Activated CD8-positive, alpha-beta memory T cell treated with anti-CD3 and anti-CD28 coated beads for 36 hours (primary cell): Measurements from ENCODE around the gene SND1. TPM values are rescaled to one million over a fixed set of nuclear protein-coding genes. Genes with fewer than 3 reads are reported as not detected.

Experiments used
- CTCF ChIA-PET: fragments of 350-600 bp; sonication (Branson Sonifier 250); formaldehyde crosslinking; loops from one replicate; lab custom pipeline; 2021; ENCODE audit warnings: antibody characterized with exemption; lab: Charles Lee
- POLR2A ChIA-PET: fragments of 350-600 bp; sonication (Branson Sonifier 250); formaldehyde crosslinking; loops from one replicate; lab custom pipeline; 2021; ENCODE audit warnings: antibody characterized with exemption; lab: Charles Lee
- total RNA-seq, 2 experiments: library from RNA; stranded (reverse); gene quantifications; one replicate each; pipeline ENCODE4 v1.2.3, GENCODE V29; 2021

Gene SND1
- total RNA-seq, 2 experiments from 2014 or later, result 203 to 219 TPM

DNA sequence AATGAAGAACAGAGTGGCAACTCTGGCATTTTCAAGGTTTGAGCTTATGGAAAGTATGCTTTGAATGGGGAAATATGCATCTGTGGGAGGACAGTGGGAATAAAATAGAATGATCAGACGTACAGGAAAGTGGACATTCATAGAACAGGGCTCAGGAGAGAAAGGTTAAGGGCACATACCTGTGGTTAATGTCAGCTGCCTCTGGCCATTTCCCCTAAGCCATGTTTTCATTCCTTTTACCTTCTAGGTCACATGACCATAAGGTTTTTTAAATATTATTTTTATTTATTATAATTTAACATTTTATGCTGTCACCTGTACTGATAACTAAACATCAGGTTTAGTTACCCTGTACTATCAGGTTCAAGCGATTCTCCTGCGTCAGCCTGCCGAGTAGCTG lies 326.4 kb downstream of the SND1 start:
- ChIA-PET CTCF (no interaction called here), POLR2A (no interaction called here)

DNA sequence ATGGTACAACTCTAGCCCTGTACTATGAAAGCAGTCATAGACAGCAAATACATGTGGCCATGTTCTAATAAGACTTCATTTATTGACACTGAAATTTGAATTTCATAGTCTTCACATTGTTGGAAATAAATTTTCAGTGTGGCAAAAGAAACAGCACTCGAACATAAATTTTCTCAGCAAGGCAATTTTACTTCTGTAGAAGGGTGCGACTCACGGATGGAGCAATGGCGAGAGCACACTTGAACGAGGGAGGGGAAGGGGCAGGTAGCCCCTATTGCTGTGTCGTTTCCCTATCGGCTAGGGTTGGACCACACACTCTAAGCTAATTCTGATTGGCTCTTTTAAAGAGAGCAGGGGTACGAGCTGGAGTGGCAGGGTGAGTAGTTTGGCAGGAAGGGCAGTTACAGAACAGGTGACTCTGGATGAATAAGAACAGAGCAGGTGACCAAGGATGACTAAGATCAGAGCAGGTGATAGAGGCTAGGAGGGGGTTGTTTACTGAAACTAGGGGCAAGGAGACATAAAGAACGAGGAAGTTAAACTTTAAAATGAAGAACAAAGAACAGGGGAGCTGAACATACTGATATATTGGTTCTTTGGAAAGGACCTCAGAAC lies 327.2 kb downstream of the SND1 start:
- CTCF ChIA-PET, result no interaction called here
- POLR2A ChIA-PET, result no interaction called here

DNA sequence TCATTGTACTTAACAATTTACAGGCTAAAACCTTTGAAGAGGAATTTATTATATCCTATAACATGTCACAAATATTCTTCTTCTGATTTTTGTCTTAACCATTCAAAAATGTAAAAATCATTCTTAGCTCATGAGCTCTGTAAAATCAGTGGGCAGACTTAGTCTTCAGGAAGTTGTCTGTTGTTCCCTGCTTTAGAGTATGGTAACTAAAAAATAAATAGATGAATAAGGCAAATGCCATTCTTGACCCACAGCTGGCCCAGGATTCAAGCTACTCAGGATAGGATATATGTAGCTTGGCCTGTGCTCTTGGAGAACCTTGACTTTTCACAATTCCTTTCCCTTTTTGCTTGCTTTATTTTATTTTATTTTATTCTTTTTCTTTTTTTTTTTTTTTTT lies 327.7 kb downstream of the SND1 start:
- POLR2A ChIA-PET, result no interaction called here
- CTCF ChIA-PET, result interaction anchor here (0.7 kb wide), 2 partner anchors 121 to 129 kb away, joined by 3 to 5 read pairs; no protein-coding TSS in a partner anchor

DNA sequence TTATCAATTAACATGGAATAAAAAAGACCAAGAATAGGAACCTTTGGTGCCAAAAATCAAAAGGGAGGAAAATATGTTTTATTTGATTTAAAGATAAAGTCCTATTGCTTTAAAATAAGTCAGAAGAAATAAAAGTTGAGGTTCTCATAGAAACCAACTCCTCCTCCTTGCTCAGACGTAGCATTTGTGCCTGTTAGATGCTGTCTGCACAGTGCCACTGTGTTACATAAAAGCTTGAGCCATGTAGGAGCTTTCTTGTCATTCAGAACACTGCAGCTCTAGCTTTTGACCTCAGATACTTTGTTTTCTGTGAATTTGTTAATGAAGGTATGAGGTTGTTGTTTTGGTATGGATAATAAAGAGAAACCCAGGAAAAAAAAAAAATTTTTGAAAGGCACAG lies 328.9 kb downstream of the SND1 start:
- ChIA-PET CTCF (interaction anchor here (1.0 kb wide), 1 partner anchor 229 kb away, joined by 3 read pairs; no protein-coding TSS in a partner anchor), POLR2A (interaction anchor here (0.7 kb wide), 1 partner anchor 25 kb away, joined by 3 read pairs; no protein-coding TSS in a partner anchor)

DNA sequence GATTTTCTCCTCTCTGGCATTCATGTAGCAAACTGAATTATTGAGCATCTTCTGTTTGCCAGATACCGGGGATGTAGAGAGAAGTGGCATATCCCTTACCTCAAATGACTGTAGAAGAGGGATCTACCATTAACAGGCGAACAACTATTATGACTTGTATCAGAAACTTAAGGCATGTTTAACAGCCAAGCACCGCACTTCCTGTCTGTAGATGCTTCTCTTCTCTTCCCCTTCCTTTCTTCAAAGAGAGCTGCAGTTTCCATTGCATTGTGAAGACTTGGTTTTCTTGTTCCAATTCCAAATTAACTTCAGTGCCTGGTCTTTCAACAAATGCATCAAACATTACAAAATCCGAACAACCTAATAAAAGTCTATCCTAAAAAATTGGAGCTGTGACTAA lies 330.0 kb downstream of the SND1 start:
- CTCF ChIA-PET, result interaction anchor here (1.0 kb wide), 1 partner anchor 228 kb away, joined by 3 read pairs; no protein-coding TSS in a partner anchor
- POLR2A ChIA-PET, result no interaction called here

DNA sequence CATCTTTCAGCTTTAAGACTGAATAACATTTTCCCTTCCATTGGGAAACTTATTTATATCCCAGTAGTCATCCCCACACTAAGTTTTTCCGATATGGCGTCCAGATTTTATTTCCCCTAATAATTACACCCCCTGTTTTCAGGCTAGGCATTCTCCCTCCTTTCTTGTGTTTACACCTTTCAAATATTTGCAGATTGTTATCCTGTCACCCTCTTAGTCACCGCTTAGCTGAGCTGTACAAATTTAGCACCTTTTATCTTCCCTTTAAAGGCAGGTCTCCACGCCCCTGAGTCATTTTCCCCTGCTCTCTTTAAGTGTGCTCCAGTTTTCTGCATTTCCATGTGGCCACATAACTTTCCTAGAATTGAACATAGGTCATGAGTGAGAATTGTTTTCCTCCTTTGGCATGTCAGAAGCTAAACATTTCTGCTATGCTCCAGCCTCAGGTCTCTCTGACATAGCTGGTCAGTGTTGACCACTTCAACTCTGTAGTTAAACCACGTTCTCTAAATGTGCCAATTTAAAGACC lies 331.9 kb downstream of the SND1 start:
- ChIA-PET POLR2A (no interaction called here), CTCF (no interaction called here)

DNA sequence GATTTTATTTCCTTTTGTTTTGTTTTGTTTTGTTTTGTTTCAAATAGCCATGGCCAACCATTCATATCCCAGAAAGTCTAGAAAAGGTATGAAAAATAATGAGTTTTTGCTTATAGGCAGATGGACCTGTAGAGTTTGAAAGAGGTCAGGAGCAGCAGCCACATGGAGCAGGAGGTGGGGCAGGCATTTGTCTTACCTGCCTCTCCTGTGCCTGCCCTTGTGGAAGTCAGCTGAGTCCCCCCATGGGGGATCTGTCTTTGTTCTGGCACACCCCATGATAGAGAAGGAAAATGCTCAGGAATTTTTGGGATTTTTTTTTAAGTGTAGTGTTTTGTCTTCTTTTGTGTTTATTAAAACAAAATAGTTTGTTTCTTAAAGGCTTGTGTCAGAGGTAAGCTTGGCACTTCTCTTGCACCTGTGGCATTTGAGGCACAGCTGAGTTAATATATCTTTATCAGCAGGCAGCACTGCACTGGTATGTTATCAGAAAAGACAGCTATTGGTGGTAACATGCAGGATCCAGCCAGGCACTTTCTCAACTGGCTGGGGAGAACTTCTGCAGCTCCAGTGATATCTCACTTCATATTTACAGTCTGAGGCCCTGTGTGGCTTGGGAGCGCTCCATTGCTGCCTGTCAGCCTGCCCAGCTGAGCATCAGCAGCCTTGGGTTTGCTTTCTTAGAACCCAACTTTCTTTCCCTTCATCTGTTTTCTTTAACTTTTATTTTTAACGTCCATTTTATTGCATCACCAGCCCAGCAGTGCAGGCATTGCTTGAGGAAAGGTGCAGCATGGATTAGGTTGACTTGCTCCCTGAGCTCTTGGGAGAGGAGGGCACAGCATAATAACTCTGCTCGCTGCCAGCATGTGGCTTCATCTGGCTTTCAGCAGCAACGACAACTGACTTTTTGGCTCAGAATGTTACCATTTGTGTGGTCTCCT lies 334.9 kb downstream of the SND1 start:
- CTCF ChIA-PET, result no interaction called here
- POLR2A ChIA-PET, result no interaction called here

DNA sequence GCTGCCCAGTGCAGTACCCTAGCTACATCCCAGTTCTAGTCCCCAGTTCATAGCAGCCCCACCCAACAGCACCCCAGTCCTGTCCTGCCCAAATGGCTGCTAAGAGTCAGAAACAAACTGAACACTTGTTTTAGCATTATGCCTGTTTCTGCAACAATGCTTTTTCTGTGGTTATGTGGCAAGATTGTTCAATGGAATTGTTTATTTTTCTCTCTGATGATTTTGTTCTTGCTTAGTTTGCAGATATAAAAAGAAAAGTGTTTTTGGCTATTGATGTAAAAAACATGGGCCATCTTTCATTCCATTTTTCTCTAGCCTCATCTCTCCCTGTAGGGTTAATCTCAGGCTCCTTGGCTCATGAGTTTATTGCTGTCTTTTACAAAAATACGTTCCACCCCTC lies 336.8 kb downstream of the SND1 start:
- ChIA-PET CTCF (interaction anchor here (1.1 kb wide), 1 partner anchor 37 kb away, joined by 3 read pairs; no protein-coding TSS in a partner anchor), POLR2A (no interaction called here)

DNA sequence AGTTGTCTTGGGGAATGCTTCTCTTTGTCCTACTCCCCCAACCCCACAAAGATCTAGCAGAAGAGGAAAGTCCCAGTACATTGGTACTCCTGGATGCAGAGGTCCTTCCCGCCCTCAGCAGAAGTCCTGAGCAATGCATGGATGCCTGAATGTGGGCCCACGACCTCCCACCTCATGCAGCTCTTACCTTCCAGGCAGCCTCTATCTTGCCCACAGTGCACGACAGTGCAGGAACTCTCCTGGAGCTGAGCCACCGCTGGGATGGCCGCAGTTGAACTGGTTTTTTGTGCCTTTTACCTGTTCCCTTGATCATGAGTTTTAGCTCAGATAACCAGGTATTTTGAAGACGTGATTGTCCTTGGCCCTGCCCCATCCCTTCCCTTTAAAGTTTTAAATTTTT lies 341.3 kb downstream of the SND1 start:
- POLR2A ChIA-PET, result no interaction called here
- CTCF ChIA-PET, result no interaction called here

DNA sequence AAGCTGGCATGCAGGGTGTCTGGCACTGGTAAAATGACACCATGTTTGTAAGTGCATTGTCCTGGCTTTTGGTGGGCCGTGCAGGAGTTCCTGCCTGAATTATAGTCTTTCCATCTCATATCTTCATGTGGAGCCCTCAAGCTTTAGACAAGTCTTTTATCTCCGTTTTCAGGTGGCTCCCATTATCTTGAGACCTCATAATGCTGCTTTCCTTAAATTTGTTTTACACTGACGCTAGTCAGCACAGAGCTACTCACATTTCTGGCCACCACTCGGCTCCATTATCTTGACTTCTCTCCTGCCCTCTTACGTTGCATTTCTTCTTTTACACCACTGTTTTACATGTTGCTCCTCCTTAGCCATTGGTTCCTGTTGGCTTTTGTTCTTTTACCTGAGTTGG lies 342.0 kb downstream of the SND1 start:
- POLR2A ChIA-PET, result no interaction called here

DNA sequence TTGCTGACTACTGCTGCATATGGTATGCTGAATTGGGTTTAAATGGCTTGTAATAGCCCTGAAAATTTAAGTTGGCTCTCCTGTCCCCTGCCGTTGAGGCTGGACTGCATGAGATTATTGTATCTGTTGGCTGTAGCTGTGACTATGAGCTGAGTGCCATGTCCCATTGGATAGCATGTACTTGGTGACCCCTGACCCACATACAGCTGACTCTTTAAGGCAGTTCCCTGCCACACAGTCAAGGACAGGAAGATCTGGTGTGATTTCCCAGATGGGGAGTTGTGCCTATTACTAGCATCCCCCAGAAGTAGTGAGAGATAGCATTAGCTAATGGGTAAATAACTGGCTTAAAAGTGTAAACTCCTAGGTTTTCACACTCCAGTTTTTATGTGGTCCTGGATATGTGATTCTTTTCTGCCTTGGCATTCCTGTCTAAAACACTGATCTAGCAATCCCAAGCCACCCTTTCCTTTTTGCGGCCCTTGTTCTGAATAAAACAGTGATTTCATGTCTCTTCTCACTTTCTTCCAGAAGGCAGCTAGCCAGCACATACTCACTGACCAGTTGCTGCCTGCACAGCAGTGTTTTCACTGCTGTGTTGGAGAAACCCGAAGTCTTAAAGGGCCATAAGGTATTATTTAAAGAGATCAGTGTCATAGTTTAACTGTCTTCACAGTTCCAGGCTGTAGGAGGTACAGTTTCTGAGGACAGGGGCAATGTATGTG lies 343.3 kb downstream of the SND1 start:
- ChIA-PET POLR2A (no interaction called here), CTCF (interaction anchor here (0.6 to 0.7 kb wide), 2 partner anchors 10 to 93 kb away, joined by 3 read pairs; no protein-coding TSS in a partner anchor)

More for the DNA sequence above, 342.0 kb downstream of the SND1 start:
- CTCF ChIA-PET, result no interaction called here

DNA sequence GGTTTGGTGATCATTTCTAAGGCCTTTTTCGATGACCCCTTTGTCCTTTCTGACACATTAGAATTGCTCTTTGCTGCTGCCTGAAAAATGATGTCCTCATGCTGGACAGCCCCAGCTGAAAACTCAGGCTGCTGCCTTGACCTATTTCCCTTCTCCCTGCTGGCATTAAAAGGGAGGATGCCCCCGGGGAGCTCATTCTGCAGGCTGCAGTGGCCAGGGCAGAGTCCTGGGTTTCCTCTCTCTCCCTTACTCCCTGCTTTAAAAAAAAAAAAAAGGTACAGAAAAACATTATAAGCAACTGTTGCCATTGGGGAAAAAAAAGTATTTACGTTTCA lies 343.9 kb downstream of the SND1 start:
- CTCF ChIA-PET, result interaction anchor here (0.7 kb wide), 1 partner anchor 10 kb away, joined by 3 read pairs; no protein-coding TSS in a partner anchor

DNA sequence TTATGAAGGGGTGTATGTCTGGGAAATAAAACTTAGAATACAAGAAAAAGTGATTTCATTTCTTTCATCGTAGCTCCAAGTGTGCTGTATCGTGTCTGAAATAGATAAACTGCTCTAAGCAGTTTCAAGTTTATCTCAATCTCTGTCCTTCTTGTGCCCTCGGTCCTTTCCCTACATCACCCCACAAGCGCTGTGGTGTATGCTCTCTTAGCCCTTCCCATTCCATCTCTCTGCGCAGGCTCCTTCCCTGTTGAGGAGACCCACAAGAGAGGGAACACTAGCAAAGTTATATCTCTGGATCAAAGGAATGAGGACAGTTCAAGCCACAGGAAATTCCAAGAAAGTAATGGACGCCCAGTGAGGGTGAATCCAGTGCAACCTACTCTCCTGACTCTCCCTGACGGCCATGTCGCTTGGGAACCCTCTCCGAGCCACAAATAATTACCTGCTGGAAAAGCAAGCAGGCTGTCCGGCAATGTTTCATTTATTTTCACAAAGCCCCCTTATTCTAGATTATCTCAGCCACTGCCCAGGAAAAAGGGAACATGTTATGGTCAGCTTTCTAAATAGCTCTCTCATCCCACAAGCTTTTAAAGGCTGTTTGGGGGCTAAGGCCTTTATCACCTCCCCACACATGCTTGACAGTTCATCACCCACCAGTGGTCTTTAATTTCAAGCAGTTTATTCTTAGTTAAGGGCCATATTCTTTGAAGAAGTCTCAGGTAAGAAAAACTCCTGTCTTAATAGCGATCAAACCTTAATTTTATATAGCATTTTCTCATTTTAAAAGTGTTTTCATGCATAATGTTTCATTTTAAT lies 344.5 kb downstream of the SND1 start:
- POLR2A ChIA-PET, result interaction anchor here (0.7 kb wide), 1 partner anchor 176 kb away, joined by 4 read pairs; no protein-coding TSS in a partner anchor
- CTCF ChIA-PET, result no interaction called here

More for the DNA sequence above, 343.9 kb downstream of the SND1 start:
- POLR2A ChIA-PET, result interaction anchor here (0.7 kb wide), 1 partner anchor 176 kb away, joined by 4 read pairs; no protein-coding TSS in a partner anchor

DNA sequence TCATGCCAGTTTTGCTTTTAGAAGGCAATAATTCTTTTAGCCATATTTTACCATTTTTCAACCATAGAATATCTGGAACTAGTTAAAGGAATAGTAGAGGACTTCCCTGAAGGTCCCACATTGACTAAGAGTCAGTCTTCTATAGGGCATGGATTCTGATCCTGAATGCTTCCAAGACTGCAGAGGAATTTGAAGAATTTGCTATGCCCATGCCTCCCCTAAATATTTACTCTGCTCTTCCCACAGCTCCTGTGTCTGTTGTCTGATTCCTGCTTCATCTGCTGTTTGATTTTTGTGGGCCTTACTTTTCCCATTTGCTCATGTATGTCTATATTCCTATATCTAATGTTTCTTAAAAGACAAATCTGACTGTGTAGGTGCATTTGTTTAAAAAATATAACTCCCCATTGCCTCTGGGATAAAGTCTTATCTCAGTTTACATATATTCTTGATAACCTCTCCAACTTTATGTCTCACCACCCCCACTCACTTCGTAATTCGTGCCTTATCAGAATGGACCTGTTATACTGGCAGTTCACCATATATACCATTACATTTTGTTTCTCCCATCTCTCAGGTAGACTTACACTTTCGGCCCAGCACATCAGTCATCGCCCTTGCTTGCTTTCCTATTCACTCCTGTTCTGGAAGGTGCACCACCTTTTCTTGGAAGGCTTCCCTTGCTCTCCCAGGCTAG lies 345.4 kb downstream of the SND1 start:
- CTCF ChIA-PET, result no interaction called here
- POLR2A ChIA-PET, result no interaction called here

DNA sequence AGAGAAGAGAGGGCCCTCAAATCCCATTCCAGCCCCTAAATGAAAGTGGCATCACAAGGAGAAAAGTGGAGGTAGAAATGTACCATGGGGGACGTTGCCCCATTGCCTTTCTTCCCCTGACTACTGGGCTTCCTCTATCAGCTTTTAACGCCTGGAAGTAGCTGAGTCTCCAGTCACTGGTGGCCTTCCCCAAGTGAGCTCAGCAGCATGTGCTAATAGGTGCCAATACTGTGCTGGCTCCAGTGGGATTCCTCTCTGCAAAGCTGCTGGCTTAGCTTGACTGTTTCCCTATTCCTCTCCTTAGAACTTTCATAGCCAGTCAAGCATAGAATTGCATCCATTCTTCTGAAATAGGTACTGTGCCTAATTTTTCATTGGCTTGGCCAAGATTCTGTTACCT lies 346.7 kb downstream of the SND1 start:
- ChIA-PET POLR2A (no interaction called here), CTCF (no interaction called here)

DNA sequence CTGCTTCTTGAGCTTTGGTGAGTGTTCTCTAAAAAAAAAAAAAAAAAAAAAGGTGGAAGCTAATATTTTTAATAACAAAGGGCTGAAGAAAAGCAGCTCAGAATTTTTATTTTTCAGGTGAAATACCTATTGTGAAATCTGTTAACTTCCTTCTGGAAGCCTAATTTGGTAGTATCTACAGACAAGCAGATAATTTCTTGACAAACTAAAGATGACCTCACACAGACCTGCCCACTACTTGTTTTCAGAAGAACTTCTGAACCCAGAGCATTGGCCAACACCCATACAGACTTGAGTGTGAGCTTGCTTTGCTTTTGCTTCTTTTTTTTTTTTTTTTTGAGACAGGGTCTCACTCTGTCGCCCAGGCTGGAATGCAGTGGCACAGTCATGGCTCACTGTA lies 348.1 kb downstream of the SND1 start:
- POLR2A ChIA-PET, result no interaction called here

DNA sequence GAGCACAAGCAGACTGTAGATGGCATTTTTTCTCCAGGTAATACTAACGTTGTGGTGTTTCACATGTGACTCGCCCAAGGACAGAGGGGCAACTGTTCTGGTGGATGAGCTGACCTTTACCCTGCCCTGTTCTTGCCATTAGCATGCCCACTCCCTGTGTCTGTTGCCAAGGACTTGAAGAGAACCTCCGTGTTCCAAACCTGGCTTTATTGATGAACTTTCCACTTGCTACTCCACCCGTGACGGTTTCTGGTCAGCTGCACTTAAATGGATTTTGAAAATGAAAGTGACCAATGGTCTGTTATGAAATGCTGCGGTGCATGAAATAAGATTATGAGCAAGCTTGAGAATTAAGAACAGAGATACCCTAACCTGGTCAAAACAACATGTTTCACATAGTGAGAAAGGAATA lies 348.9 kb downstream of the SND1 start:
- CTCF ChIA-PET, result interaction anchor here (1.3 kb wide), 1 partner anchor 11 kb away, joined by 3 read pairs; no protein-coding TSS in a partner anchor
- POLR2A ChIA-PET, result no interaction called here

More for the DNA sequence above, 348.1 kb downstream of the SND1 start:
- CTCF ChIA-PET, result interaction anchor here (1.3 kb wide), 1 partner anchor 10 kb away, joined by 3 read pairs; no protein-coding TSS in a partner anchor

DNA sequence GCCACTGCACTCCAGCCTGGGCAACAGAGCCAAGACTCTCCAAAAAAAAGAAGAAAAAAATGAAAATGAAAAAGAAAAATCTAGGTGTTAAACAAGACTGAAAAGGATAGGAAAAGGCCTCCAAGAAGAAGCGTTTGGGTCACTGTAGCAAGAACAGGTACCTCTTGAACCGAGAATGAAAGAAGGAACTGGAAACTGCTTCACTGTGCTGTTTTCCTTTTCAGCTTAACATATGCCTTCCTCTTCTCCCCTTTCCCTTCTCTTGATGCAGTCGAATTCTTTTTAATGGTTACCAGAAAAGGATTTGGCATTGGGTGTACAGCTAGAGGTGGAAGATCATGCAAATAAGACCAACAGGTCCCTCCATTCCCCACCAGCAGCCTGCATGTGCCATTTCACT lies 351.2 kb downstream of the SND1 start:
- ChIA-PET POLR2A (no interaction called here), CTCF (no interaction called here)
